Prostate gland (tissue), 2 donors: ENCODE data around the gene KAZN.

Experiments used
- POLR2A ChIP-seq: fragments of 450-650 bp; IDR thresholded peaks from one replicate; pipeline ENCODE4 v1.6.1; 2016; ENCODE audit warnings: antibody characterized with exemption, mild to moderate bottlenecking
- POLR2AphosphoS5 ChIP-seq: sonication (generic); formaldehyde crosslinking; IDR thresholded peaks from one replicate; pipeline ENCODE4 v1.6.1; 2017; ENCODE audit warnings: antibody characterized with exemption
- TF ChIP-seq, protein P1 (sequence below), 4 experiments: fragments of 200-600 bp in 2 of 4; fragments of 450-650 bp in 2 of 4; sonication (generic) in 2 of 4; IDR thresholded peaks; 1 replicate in 3 of 4; 2 replicates in 1 of 4; pipeline ENCODE4 v1.5.1; 2016 to 2019; ENCODE audit warnings: antibody characterized with exemption in 4 of 4, mild to moderate bottlenecking in 2 of 4, moderate library complexity in 2 of 4

DNA sequence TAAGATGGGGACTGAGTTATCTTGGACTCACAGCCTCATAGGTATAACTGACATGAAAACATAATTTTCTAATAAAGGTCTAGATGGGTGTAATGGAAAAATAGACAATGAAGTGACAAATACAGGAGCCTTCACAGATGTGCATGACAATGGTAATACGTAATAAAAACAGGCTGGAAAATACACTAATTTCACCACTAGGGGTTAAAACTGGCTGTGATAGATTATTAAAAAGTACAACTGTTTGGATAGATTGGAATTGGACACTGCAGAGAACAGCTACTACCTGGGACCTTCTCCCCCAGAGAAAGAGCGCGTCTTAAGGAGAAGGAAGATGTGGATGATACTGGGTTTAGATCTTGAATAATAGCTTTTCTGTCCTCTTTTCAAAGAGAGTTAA lies 9.8 kb downstream of the KAZN start:
- TF ChIP-seq, protein P1, sequence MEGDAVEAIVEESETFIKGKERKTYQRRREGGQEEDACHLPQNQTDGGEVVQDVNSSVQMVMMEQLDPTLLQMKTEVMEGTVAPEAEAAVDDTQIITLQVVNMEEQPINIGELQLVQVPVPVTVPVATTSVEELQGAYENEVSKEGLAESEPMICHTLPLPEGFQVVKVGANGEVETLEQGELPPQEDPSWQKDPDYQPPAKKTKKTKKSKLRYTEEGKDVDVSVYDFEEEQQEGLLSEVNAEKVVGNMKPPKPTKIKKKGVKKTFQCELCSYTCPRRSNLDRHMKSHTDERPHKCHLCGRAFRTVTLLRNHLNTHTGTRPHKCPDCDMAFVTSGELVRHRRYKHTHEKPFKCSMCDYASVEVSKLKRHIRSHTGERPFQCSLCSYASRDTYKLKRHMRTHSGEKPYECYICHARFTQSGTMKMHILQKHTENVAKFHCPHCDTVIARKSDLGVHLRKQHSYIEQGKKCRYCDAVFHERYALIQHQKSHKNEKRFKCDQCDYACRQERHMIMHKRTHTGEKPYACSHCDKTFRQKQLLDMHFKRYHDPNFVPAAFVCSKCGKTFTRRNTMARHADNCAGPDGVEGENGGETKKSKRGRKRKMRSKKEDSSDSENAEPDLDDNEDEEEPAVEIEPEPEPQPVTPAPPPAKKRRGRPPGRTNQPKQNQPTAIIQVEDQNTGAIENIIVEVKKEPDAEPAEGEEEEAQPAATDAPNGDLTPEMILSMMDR (IDR thresholded peaks at IDR 0.05) = peak in 1 of 4 experiments; percentile 29
- TF ChIP-seq POLR2A = no peak
- no peak for TF ChIP-seq POLR2AphosphoS5
